HG03175 (cell line): ENCODE measurements around the gene TAF1D.
"Not testable (repeated sequence)": the region's sequence is repeated elsewhere in the genome, so short reads cannot be mapped to it uniquely, and the experiment has no call there.

Experiments used
- ATAC-seq: cut with Tn5 transposase; IDR thresholded peaks from one replicate; pipeline ENCODE4 v1.9.1; 2021; ENCODE audit warnings: mild to moderate bottlenecking, moderate library complexity; ENCODE audit not compliant: unreplicated experiment

The TAF1D gene

DNA sequence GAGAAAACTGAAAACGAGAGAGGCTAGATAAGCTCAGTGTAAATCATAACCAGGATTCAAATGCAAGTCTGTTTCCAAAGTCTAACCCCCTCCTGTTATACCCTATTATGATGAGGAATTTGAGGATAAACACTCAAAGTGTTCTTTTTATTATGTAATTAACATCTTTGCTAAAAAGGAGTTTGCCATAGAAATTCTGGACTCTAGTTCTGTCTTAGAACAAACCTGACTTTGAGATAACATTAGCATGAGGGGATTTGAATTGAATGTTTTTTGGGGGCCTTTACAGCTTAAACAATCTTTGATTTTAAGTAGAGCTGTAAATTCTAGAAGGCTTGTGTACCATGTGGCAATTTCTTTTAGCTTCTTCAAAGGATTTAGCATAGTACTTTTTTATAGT is 9.7 kb upstream of the TAF1D start:
- no peak for ATAC-seq

DNA sequence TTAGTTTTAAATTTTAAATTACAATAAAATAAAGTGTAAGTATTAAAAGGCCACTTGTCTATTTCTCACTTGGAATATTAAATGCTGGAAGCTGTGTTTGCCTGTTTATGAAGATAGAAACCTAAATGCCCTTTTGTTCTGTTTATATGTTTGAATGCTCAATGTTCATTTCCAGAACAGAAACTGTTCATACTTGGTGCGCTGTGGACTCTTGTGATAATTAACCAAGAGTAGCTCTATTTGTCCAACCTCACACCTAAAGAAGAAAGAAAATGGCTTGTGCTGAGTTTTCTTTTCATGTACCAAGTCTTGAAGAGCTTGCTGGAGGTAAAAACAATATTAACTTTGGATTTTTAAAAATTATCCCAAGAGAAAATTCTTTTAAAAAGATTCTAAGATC is 5.8 kb upstream of the TAF1D start:
- ATAC-seq, result peak; percentile 99

DNA sequence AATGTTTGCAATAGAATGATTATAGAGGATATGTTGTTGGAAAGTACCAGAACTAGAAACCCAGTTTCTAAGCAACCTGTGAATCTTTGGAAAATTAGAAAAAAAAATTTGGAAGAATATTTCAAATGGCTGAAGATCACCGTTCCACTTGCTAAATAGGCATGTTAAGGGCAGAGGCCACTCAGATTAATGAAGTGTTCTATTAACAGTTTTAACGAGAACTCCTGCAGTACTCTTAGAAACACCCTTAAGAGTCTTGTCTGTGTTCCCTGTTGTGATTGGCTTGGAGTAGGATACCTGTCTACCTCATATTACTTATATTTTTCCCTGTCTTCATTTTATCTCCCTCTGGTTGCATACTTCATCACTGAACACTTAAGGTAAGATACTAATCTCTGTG is 4.8 kb upstream of the TAF1D start:
- ATAC-seq, result no peak

DNA sequence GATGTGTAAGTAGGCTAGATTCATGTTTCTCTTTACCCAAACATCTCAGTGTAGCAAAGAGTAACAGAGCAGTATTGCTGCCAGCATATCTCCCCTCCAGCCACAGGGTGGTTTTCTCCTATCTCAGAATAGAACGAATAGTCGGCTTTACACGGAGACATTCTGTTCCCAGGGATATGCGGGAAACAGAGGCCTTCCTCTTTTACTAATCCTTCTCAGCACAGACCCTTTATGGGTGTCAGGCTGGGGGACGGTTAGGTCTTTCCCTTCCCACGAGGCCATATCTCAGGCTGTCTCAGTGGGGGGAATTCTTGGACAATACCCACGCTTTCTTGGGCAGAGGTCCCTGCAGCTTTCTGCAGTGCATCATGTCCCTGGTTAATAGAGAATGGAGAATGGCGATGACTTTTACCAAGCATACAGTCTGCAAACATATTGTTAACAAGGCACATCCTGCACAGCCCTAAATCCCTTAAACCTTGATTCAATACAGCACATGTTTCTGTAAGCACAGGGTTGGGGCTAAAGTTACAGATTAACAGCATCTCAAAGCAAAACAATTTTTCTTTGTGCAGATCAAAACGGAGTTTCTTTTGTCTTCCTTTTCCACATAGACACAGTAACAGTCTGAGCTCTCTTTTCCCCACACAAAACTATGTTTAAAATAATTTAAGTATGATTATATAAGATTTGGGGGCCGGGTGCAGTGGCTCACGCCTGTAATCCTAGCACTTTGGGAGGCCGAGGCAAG is 3.9 kb upstream of the TAF1D start:
- ATAC-seq, result not testable (repeated sequence)

DNA sequence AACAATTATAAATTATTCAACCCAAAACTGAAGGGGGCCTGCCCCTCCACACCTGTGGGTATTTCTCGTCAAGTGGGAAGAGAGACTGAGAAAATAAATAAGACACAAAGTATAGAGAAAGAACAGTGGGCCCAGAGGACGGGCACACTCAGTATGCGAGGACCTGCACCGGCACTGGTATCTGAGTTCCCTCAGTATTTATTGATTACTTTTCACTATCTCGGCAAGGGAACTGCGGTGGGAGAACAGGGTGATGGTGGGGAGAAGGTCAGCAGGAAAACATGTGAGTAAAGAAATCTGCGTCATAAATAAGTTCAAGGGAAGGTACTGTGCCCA is 3.3 kb upstream of the TAF1D start:
- ATAC-seq, result no peak

DNA sequence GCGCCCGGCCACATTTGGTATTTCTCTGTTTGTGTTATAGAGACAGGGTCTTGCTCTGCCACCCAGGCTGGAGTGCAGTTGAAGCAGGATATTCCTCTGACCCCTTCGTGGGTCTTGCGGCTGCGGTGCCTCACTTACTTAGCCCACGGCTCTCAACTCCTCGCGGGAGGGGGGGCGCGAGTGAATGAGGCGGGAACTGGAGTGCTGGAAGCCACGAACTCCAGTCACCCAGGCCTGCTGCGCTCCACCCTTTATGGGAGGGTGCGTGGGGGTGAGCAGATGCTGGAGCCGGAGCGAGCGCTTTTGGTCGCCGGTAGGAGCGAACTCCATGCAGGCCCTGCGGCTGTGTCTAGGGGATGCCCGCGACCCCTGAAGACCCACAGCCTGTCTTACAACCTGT is 2.0 kb upstream of the TAF1D start:
- no peak for ATAC-seq

DNA sequence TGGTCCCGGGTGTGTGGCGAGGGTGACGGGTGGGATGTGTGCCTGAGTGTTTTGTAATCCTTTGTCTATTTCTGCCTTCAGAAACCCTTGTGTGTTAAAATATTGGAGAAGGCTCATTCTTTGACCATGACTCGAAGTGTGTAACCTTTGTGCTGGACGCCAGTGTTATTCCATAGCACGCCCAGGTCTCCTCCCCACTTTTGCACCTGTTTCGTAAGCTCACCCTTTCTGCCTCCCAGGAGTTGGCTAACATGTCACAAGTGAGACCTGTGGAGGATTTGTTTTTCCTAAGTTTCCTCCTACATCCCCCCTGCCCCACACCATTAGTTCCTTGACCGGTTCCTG is 559 bp upstream of the TAF1D start:
- peak; percentile 15 for ATAC-seq

DNA sequence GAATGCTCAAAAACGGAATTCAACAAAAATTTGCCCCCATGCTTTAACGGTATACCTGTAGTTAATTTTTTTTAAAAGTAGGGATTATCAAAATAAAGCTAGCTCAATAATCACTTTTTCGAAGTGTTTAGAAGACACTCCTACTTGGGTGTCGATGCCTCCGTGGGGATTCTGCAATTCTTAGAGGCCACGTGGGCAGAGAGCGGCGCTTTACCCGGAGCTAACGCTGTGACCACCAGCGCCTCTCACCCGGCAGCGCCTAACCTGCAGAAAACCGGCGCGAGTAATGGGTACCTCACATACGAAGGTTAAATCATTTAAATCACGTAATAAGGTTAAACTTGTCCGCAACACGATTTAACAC is 583 bp downstream of the TAF1D start:
- peak; percentile 36 for ATAC-seq

DNA sequence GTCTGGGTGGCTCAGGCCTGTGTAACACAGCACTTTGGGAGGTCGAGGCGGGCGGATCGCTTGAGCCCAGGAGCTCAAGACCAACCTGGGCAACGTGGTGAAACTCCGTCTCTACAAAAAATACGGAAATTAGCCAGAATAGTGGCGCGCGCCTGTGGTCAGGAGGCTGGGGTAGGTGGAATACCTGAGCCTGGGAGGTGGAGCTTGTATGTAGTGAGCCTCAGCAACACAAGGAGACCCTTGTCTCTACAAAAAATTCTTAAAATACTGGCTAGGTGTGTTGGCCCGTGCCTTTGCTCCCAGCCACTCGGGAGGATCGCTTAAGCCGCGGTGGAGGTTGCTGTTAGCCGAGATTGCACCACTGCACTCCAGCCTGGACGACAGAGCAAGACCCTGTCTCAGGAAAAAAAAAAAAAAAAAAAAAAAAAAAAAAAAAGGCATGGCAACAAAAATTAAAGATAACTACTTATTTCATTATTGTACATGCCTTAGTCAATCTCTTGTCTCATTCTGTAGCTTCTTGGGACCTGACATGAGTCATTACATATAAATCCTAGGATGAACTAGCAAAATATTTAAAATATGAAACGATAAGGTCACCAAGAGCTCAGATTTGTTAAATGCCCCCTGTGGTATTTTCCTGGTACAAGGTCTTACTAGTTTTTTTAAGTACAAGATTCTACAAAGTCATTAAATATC is 1.1 kb downstream of the TAF1D start:
- no peak for ATAC-seq

DNA sequence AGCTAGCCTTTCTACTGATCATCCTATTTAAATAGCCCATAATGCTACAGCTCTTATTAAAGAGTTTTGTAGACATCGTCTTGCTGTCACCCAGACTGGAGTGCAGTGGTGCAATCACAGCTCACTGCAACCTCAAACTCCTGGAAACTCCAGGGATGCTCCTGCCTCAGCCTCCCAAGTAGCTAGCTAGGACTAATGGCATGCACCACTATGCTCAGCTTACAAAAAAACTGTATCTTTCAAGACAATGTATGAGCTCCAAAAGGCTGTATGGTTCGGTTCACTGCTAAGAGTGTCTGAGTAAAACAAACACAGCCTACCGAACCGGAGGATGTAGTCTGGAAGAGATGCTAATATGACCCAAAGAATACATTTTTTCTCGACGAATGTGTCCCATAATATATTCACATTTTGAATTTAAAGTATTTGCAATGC is 2.6 kb downstream of the TAF1D start:
- ATAC-seq, result no peak

DNA sequence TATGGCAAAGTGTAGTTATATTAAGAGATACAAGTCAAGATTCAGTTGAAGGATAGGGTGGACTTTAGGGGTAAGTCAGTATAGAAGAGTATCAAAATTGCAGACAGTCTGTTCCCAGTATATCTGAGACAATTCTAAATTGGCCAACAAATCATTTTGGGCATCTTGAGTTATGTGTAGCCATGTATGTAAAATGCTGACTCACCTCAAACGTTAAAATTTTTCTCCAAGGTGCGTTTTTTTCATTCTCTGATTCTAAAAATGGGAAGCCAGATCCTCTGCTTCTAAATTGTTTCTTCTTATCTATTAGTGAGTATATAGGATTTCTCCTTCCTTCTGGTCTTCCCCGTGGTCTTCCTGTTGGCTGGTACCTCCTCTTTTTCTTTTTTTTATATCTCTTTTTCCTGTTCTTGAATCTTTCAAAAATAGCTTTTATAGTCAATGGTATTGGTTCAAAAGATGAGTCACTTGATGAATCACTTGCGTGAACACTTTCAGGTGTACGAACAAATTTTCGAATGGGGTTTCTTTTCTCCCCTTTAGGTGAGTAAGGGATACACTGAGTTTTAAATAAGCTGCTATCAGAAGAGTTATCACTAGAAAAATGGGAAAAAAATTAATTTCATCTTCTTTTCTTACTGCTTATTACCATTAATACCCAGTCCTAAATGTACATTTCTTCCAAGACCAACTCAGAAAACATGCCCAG is 3.2 kb downstream of the TAF1D start:
- no peak for ATAC-seq

DNA sequence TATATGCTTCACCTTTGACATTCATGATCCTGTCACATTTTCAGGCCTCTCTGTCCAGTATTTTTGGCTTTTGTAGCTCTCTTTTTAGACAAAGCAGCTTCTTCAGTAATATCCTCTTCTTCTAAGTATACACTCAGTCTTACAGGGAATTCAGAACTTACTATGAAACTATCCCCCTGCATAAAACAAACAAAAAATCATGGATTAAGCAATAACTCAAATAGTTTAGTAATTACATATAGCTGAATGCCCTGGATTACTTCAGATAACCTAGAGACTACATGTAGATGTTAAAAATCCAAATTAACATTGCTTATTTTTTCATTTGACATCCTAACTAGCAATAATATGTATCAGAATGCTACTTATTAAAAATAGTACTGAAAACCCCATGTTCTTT is 5.2 kb downstream of the TAF1D start:
- no peak for ATAC-seq

DNA sequence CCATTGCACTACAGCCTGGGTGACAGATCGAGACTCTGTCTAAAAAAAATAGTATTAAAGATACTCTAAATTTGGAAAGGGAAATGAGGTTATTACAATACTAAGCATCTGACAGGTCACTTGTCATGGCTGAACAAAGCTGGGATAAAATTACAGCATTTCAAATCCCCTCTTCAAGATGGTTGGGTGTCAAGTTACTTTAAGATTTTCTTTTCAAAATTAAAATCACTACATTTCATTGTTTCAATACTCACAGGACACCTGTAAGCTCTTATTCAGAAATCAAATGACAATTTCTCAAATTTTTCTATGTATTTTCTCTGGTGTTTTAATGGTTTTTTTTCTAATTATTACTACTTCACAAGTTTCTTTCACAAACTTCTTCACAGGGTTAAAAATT is 5.7 kb downstream of the TAF1D start:
- ATAC-seq, result no peak

DNA sequence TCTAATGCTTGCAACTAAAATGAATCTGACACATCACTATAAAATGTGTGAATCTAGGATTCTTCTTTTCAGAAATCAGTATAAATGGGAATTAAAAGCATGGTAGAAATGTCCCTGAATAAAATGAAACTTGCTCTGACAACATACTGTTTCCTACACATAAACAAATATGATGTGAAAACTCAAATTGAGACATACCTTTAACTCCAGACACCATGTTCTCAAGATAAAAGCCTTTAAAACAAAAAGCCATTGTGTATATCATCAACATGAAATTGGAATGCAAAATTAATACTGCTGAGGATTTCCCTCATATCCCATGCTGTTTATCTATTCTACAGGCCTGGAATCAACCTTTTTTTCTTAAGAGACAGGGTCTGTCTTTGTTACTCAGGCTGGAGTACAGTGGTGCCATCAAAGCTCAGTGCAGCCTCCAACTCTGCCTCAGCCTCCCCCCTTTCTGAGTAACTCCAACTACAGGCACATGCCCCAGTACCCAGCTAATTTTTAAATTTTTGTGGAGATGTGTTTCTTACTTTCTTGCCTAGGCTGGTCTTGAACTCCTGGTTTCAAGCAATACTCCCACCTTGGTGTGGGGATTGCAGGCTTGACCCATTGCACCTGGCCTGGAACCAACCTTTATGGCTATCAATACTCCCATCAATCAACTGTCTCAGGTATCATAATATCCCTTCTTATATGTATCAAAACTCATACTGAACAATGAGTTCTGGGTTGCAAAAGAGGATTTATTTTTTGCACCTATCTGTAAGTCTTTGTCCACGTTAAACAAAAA is 6.7 kb downstream of the TAF1D start:
- no peak for ATAC-seq

DNA sequence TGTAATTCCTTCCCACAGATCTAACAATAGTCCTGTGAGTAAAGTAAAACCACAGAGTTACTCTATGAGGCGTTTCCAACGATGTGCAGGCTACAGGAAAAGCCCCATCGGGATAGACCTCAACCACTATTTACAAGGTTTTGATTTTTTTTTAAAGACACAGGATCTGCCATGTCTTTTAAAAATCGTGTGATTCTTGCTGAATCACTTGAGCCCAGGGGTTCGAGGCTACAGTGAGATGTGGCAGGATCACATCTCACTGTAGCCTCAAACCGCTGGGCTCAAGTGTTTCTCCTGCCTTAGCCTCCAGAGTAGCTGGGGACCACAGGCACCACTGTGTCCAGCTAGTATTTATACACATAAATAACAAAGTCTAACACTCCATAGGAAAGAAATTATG is 7.8 kb downstream of the TAF1D start:
- ATAC-seq, result no peak

DNA sequence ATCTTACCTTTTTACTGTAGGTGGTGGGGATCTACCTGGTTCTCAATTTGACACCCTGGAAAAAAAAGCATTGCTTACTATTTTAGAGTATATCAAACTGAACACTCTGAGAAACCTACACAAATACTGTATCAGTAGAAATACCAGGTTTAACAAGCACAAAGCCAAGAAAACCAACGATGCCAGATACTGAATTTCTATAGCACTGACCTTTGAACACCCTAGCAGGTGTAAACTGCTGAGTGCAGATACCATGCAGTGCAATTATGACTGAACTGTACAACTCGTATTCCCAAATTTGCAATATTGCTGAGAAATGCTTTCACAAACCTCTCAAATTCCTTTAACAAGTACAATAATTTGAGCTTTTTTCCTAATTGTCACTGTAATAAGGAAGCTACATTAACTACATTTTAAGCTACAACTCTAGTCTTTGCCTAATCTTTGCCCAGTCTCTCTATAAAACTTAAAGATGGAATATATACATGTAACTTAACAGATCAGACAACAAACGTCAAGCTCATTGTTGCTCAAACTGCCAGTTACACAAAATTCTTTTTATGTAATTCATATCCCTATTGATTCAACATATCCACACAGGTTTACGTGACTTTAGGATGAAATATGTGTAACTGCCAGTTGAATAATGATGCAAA is 8.9 kb downstream of the TAF1D start:
- no peak for ATAC-seq

DNA sequence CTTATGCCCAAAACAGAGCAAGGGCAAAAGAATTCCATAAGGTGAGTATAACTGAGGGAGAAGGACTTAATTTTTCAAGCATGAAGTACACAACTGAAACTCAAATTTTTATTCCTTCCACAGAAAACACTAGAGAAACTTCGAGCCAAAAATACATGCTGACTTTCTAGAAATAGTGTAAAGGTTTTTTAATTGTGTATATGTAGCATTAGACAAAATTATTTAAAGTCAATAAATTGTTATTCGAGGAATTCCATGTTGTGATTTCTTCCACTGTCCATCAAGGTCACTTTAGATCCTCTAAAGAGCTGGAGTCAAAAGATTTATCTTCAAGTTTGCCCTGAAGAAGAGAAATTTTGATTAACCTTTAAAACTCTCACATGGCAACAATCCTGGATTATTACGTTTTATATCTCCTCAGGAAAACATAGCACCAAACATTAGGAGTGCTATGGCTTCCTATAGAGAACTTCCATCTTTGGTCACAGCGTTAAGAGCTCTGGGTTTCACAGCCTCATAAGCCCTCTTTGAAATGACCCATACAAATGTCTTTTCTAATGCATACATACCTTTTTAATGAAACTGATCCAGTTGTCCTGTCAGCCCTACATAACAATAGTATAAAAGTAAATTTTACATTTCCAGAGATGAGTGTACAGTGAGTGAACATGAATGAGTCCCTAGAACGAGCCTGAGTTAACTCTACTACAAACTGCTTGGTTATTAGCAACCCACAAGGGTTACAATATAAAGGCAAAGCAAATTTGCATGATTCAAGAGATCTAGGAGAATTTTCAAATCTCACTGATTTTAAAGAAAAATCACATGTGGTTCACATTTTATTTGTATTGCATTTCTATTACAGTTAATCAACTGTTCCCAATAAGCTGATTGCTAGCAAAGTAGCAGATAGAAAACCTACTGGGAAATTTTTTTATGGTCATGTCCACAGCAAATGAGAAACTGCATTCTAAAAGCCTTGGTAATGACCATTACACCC is 10.9 kb downstream of the TAF1D start:
- ATAC-seq, result no peak

DNA sequence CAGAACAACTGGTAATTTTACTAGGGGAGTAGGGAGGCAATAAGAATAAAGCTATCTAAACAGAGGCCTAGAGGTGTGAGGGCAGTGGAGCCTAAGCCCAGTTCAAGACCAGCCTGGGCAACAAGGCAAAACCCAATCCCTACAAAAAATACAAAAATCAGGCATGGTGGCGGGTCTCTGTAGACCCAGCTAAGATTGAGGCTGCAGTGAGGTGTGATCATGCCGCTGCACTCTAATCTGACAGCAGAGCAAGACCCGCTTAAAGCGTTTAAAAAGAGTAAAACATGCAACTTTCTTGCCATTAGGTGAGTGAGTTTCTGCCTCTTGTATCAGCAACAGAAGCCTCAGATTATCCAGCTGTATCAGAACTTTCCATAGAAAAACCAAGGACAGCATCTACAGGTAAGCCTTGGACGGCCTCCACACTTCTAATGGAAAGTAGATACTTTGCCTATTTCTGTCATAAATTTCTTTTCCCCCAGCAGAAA is 12.1 kb downstream of the TAF1D start:
- no peak for ATAC-seq

DNA sequence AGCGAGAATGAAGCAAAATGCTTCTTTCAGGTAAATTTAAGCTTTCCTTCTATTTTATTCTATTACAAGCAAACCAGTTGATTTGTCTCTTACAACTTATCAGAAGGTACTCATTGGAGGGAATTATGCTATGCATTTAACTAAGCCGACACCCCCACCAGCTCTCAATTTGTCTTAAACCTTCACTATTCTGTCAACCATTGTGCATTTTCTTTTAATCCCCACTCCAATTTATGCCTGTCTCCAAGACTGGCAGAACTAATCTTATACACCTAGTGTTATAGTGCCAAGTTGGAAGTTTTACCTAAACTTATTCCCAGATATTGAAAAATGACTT is 12.5 kb downstream of the TAF1D start:
- ATAC-seq, result no peak
